Muscle of back (tissue), 11 donors: Measurements from ENCODE around the gene BTNL8. TPM values are rescaled to one million over a fixed set of nuclear protein-coding genes. Genes with fewer than 3 reads are reported as not detected.

Experiments
- DNase-seq, 3 donors: peaks; one replicate each; pipeline versions ENCODE4 v3.0.0 to v3.0.0-alpha.2; 2013
- polyA plus RNA-seq, 10 donors: library from polyadenylated mRNA; unstranded; fragments of 120-200 nt; gene quantifications; one replicate each; pipeline ENCODE4 v1.2.1, GENCODE V29; 2013; ENCODE audit not compliant: insufficient read length in 10 of 10

Gene BTNL8
- polyA plus RNA-seq, 10 donors = 0.10 to 0.31 (median 0.16) TPM; not detected in 6

DNA sequence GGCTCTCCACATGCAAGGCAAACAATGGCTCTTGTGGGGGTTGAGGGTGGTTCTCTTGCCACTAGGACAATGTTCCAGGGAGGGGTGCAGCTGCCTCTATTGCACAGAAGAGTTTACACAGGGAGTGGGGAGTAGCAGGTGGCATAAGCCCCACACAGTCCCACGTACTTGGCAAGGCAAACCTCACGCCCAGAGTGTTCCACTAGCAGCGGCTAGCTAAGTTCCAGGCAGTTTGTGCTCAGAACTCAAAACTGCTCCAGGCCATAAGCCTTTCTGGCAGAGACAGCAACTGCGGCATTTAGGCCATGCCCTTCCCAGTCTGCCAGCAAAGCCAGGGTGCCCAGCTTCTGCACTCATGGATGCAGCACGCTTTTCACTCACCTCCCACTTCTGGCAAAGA is 60.7 kb downstream of the BTNL8 start:
- no peak for DNase-seq

DNA sequence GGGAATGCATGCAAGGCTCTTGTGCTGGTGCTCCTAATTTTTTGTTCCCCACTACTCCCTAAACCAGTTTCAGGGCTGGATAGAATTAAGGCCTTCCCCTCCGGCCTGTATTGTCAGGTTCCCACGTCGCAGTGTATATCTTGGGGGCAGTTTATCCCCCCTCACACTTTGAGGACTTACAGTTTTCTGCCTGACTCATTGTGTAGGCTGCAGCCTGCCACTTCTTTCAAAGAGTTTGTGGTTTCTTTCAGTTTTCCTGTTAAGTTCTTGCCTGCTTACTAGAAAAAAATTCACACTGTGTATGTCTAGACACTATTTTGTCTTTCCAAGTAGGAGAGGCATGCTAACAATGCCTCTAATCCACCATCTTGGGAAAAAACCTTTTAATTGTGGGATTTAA is 61.2 kb downstream of the BTNL8 start:
- no peak for DNase-seq

DNA sequence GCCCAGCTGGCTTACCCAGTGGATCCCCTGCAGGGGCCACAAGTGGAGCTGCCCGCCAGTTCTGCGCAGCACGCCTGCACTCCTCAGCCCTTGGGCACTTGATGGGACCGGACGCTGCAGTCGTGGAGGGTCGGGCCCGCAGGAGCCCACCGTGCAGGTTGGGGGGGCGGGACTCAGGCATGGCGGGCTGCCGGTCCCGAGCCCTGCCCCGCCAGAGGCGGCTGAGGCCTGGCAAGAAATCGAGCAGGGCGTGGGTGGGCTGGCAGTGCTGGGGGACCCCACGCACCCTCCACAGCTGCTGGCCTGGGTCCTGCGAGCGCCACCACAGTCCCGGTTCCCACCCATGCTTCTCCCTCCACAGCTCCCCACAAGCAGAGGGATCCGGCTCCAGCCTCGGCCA is 70.4 kb downstream of the BTNL8 start:
- no peak for DNase-seq

DNA sequence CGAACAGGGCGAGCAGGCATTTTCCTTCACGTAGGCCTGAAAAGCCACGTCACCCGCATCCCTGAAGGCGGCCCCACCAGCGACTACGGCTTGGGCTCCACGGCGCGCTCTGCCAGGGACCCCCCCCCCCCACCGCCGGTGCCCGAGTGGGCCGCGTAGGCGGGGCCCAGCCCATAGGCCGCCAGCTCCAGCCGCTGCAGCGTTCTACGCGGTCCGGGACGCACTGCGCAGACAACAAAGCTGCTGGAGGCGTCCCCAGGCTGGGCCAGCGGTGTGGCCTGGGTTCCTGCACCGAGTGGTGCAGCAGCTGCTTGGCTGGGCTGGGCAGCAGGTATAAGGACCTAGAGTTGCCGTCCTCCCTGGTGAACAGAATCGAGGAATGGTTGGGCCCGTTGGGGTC is 71.4 kb downstream of the BTNL8 start:
- no peak for DNase-seq

DNA sequence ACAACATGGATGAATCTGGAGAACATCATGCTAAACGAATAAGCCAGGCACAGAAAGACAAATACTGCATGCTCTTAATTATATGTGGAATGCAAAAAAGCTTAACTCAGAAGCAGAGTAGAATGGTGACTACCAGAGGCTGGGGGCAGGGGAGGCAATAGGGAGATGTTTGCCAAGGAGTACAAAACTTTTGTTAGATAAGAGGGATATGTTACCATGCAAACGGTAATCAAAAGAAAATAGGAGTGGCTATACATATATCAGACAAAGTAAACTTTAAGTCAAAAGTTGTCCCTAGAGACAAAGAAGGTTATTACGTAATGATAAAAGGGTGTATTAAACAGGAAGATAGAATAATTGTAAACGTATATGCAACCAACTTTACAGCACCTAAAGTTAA is 71.9 kb downstream of the BTNL8 start:
- no peak for DNase-seq

DNA sequence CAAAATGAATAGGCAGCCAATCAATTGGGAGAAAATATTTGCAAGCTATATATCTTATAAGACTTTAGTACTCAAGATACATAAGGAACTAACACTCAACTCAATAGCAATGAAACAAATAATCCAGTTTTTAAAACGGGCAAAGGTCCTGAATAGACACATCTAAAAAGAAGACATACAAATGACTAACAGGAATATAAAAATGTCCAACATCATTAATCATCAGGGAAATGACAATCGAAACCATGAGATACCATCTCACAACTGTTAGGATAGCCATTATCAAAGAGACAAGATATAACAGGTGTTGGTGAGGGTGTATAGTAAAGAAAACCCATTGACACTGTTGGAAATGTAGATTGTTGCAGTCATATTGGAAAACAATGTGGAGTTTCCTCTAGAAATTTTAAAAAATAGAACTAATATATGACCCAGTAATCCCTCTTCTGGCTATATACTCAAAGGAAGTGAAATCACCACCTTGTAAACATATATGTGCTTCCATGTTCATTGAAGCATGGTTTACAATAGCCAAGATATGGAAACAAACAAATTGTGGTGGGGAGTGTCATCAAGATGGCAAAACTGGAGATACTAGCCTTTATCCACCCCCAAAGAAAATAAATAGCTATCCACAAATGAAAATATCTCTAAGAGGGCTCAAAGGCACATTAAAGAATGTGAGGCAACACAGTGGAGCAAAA is 75.8 kb downstream of the BTNL8 start:
- DNase-seq = no peak

DNA sequence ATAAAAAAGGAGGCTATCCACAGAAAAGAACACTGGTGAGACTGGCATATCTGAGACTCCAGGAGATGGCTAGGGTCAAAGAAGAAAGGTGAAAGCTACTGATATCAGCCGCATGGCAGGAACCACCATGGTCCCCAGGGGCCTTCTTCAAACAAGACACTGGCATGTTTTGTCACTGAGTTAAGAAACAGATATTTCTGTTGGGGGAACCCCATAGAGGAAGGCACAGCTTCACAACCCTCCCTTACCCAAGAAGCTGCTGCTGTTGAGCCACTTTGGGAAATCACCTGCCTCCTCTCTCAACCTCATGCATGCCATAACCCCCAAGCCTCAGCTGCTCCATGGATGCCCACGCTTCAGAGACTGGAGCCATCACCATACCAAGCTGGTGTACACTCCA is 76.4 kb downstream of the BTNL8 start:
- no peak for DNase-seq

DNA sequence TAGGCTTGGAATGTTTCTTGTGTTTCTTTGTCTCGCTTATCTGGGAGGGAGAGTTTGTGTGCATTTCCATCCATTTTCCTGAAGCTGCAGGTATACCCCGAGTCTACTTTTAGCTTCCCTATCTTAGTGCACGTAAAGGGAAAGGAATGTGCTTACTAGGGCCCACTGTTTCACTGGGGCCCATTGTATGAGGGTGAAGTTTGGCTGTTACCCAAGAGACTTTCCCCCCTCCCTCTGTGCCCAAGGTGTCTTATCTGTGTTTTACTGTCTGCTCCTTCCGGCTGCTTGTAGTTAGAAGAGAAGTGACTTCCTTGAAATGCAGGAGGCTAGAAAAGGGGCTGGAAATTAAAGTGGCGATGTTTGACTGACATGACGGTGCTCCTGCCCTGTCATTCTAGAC is 77.6 kb downstream of the BTNL8 start:
- DNase-seq = no peak

DNA sequence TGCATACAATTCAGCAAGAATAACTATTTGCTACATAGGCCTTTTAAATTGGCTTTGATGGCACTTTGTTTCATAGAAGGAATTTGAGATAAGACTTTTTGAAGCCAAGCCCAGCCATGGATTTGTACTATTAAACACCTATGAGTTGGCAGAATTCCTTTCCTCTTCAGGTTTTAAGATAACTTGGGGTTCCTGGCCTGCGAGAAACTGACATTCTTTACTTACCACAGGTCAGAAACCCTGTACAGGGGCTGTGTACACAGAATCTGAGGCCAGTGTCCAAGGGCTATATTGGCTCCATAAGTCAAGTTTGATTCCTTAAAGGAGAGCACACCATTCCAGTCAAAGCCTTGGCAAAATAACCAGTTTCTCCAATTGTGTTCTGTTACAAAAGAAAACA is 78.9 kb downstream of the BTNL8 start:
- no peak for DNase-seq

DNA sequence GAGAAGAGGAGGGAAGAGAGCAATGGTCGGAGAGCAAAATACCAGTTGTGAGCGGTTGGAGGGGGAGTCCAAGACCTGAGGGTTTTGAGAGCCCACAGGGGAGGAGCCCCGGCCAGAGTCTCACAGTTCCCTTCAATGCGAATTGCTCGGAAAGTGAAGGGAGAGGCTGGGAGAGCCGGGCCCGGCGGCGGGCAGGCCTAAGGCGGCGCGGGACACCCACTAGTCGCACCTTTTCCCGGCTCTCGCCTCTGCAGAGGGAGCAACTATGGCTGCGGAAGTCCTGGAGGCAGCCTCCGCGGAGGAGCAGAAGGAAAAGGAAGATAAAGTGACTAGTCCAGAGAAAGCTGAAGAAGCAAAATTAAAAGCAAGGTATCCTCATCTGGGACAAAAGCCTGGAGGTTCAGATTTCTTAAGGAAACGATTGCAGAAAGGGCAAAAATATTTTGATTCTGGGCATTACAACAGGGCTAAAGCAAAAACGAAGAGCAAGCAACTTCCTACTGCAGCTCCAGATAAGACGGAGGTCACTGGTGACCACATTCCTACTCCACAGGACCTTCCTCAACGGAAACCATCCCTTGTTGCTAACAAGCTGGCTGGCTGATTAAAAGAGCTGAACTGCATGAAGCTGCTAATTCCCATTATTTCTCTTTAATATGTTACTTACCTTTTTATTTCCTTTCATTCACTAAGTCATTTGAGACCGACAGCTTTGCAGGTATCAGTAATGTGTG is 83.2 kb downstream of the BTNL8 start:
- no peak for DNase-seq

DNA sequence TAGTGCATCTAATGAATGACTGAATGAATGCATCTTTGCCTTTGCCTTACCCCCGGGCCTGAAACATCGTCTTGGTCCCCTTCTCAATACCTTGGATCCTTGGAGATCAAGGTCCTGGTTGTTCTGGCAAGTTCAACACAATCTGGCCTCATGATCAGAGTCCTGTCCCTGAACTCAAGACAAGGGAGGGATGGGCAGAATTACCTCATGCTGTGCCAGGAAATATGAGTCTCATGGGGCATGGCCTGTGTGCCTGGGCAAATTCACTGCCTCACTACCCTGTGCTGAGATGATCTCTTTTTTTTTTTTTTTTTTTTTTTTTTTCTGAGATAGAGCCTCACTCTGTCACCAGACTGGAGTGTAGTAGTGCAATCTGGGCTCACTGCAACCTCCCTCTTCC is 89.1 kb downstream of the BTNL8 start:
- DNase-seq = no peak

DNA sequence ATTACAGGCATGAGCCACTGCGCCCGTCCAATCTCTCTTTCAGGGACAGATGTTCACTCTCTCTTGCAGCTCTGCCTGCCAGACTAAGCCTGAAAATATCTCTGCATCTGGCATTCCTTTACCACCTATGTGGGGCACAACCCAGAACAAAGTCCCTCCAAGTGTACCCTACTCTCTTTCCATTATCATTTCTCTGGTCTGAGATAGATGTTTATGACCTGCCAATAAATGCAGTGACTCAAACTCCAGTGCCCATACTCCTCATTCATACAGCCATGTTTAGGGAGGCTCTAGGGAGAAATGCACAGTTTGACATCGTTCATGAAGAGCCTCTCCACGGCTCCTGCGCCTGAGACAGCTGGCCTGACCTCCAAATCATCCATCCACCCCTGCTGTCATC is 89.6 kb downstream of the BTNL8 start, which contains the start of gene BTNL3:
Gene BTNL3 (plus strand): TSS at position 255 of the 400 bp plus-strand sequence. CDS start 183 bp downstream, outside the sequence.
- no peak for DNase-seq

DNA sequence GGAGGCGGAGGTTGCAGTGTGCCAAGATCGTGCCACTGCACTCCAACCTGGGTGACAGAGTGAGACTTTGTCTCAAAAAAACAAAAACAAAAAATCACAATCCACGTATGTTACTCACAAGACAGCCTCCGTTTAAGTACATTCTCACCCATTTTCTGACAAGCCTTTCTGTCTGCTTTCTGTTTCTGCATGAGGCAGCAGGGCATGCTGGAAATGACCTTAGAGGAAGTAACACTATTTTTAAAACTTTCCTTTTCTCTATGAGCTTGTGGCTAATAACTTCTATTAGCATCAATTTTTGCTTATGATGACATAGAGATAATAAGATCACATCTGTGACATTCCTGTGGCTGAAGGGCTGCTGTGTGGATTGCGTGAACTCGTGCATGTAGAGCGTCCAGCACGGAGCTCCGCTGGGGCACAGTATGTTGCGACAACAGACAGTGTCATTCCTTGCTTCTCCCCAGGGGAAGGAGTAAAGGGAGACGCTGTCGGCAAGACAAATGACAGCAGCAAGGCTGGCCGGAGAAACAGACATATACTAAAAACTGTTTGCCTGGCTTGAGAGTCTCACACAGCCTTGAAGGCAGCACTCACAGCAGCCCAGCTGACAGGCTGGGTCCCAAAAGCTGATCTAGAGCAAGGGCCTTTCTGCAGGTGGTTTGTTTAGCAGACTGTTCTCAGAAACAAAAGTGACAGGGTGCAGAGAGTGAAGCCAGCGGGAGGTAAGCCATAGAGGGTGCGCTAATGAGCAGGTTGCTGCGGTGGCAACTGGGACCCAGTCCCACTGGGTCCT is 91.3 kb downstream of the BTNL8 start:
- peak in 1 of 3 donors; percentile 13 for DNase-seq

DNA sequence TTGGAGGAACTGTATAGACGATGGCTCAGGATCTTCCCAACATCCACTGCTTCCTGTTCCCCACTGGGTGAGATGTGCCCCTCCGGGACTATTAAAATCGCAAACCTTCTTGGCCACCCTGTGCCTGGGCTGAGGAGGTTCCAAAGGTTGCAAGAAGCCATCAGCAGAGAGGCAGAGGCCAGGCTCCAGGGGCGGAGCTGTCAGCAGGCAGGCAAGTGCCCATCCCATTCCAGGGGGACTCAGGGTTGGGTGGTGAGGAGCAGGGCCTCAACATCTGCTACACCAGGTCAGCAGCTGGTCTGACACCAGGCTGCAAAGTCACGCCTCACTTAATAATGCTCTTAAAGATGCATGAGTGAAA is 91.9 kb downstream of the BTNL8 start:
- DNase-seq = no peak

Other genes starting within 250 kb of the BTNL8 start
- gene FLT4, start 249.6 kb upstream of the BTNL8 start, polyA plus RNA-seq = 10 to 100 TPM in 2 of 10 donors, 1 to 10 TPM in 8; 5.6 to 11.7 (median 8.1) TPM
- not detected for gene OR2Y1, start 159.1 kb upstream of the BTNL8 start, polyA plus RNA-seq
- 10 to 100 TPM; 65.3 to 98.3 (median 78.1) TPM for gene MGAT1, start 96.4 kb upstream of the BTNL8 start, polyA plus RNA-seq
- 10 to 100 TPM; 19.4 to 34.6 (median 28.4) TPM for gene ZFP62, start 37.9 kb upstream of the BTNL8 start, polyA plus RNA-seq
- gene BTNL3, start 89.7 kb downstream of the BTNL8 start, polyA plus RNA-seq = under 1 TPM in 1 of 10 donors, not detected in 9; 0.09 TPM
- gene BTNL9, start 141.1 kb downstream of the BTNL8 start, polyA plus RNA-seq = 10 to 100 TPM in 6 of 10 donors, 1 to 10 TPM in 4; 6.6 to 34.0 (median 10.9) TPM
- gene OR2V1, start 232.0 kb downstream of the BTNL8 start, polyA plus RNA-seq = not detected
- gene OR2V2, start 248.4 kb downstream of the BTNL8 start, polyA plus RNA-seq = under 1 TPM in 1 of 10 donors, not detected in 9; 0.06 TPM